Spleen (tissue), 11 donors: ENCODE data around the gene TIMP2. TPM values are rescaled to one million over a fixed set of nuclear protein-coding genes. Genes with fewer than 3 reads are reported as not detected.

ENCODE experiments used
- DNase-seq: peaks from one replicate; pipeline ENCODE4 v3.0.0-alpha.2; 2020
- H3K27ac ChIP-seq, 8 donors: fragments of 200-600 bp; sonication (generic) in 7 of 8; 1 replicate in 4 of 8; 2 replicates in 4 of 8; pipeline versions ENCODE4 v1.5.0 to v1.8.0; 2016 to 2021; ENCODE audit warnings: inconsistent platforms in 4 of 8, mild to moderate bottlenecking in 4 of 8, moderate library complexity in 1 of 8
- H3K27me3 ChIP-seq, 7 donors: fragments of 200-600 bp; sonication (generic) in 6 of 7; replicated peaks in 1 of 7; 1 replicate in 4 of 7; 2 replicates in 3 of 7; pipeline versions ENCODE4 v1.5.0 to v1.8.0; 2016 to 2021; ENCODE audit warnings: inconsistent platforms in 3 of 7, mild to moderate bottlenecking in 1 of 7
- H3K36me3 ChIP-seq, 6 donors: fragments of 200-600 bp; sonication (generic) in 5 of 6; 1 replicate in 4 of 6; 2 replicates in 2 of 6; pipeline versions ENCODE4 v1.5.0 to v1.8.0; 2016 to 2021; ENCODE audit warnings: inconsistent platforms in 2 of 6
- H3K4me1 ChIP-seq, 6 donors: fragments of 200-600 bp; sonication (generic) in 5 of 6; 1 replicate in 3 of 6; 2 replicates in 3 of 6; pipeline versions ENCODE4 v1.5.0 to v1.8.0; 2016 to 2021; ENCODE audit warnings: inconsistent platforms in 3 of 6
- H3K4me3 ChIP-seq, 8 donors: fragments of 200-600 bp; sonication (generic) in 7 of 8; 1 replicate in 4 of 8; 2 replicates in 4 of 8; pipeline versions ENCODE4 v1.5.0 to v1.8.0; 2016 to 2021; ENCODE audit warnings: inconsistent platforms in 4 of 8, mild to moderate bottlenecking in 4 of 8, moderate library complexity in 2 of 8
- H3K9me3 ChIP-seq, 8 donors: fragments of 200-600 bp; sonication (generic) in 7 of 8; 1 replicate in 4 of 8; 2 replicates in 4 of 8; pipeline versions ENCODE4 v1.5.0 to v1.8.0; 2016 to 2021; ENCODE audit warnings: inconsistent platforms in 4 of 8
- POLR2A ChIP-seq, 3 donors: fragments of 450-650 bp; IDR thresholded peaks; one replicate each; pipeline ENCODE4 v1.5.1; 2017; ENCODE audit warnings: antibody characterized with exemption in 3 of 3, mild to moderate bottlenecking in 1 of 3
- POLR2AphosphoS5 ChIP-seq, 3 donors: sonication (generic); formaldehyde crosslinking; IDR thresholded peaks; one replicate each; pipeline ENCODE4 v1.5.1; 2017; ENCODE audit warnings: antibody characterized with exemption in 3 of 3
- WGBS, 5 donors: extraction: QIAGEN DNeasy Blood & Tissue Kit in 3 of 5; methylation state at CpG; one replicate each; pipeline versions ENCODE4 v1.1.5 to v1.1.7; 2013 to 2018; 5-methylcytosine and 5-hydroxymethylcytosine counted together
- intact Hi-C: fragments of 100-400 bp; cut with DNase I; formaldehyde crosslinking; loops from one replicate; pipeline ENCODE4 v1.15.0; 2023; ENCODE audit warnings: low total_unique reads
- polyA plus RNA-seq, 3 donors: library from polyadenylated mRNA; stranded (reverse); fragments of 200-250 nt; gene quantifications; one replicate each; pipeline ENCODE4 v1.2.1, GENCODE V29; 2013
- total RNA-seq, 7 donors: library from RNA; depleted of rRNA in 3 of 7; stranded (reverse); fragments of >200 nt in 3 of 7; fragmentation: NEBNext Ultra II Directional in 4 of 7; extraction: Animal tissue kit (Norgen Biotek cat#: 25700) in 4 of 7; gene quantifications; one replicate each; pipeline versions ENCODE4 v1.1.0 to v1.2.1, GENCODE V29; 2016 to 2021
- TF ChIP-seq, protein P1 (sequence below), 11 experiments: fragments of 200-600 bp in 7 of 11; fragments of 450-650 bp in 4 of 11; sonication (generic) in 4 of 11; IDR thresholded peaks in 8 of 11; conservative IDR thresholded peaks in 3 of 11; 1 replicate in 7 of 11; 2 replicates in 4 of 11; pipeline versions ENCODE4 v1.4.0 to v1.8.0; 2016 to 2021; ENCODE audit warnings: antibody characterized with exemption in 11 of 11, inconsistent platforms in 4 of 11, mild to moderate bottlenecking in 1 of 11
- donor health status: healthy with polysubstance abuse.
- donor health status: DM: no; HTN: no; CAD: no; lungs with moderate emphysema.
- donor health status: DM: no; HTN: no; CAD: no.
- donor health status: Bipolar disorder and iron deficiency.
- donor health status: healthy.
- donor health status: DM: no; HTN: no; CAD: no.
- donor health status: DM: yes; HTN: yes; CAD: no.

Gene TIMP2
- total and polyA plus RNA-seq, 10 donors: 16.3 to 333 (median 181) TPM

DNA sequence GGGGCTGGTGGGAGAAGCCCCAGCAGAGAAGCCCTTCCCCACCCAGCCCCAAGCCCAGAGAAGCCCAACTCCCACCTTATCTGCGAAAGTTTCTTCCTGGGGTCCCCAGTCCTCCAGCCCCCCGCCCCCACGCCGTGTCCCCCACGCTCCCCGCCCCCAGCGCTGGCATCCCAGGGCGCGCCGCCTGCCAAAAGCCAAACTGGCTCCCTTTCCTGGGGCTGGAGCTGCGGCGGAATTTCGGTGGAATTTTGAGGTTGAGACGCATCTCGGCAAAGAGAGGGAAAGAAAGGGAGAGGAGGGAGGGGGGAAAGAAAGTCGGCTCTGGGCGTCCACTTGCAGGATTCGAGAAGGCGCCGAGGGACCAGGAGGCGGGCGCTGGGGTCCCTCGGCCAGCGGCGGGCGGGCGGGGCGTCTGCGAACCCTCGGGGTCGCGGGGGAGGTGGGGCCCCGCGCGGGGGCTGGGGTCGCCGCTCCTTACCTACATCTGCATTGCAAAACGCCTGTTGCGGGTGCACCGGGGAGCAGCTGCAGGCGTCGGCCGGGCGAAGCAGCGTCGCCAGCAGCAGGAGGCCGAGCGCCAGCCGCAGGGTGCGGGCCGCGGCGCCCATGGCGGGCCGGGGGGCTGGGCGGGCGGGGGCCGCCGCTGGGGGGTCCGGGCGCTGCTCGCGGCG, 571 bp downstream of the TIMP2 start:
- intact Hi-C loops: loop anchor here (10.0 kb wide), 1 partner anchor 50 kb away; no protein-coding TSS in a partner anchor
- Histone ChIP-seq H3K27me3 (peaks cover 0 to 27% (median 3%) of the 10 kb centered on the region in 7 donors), H3K4me3 (peak overlapping the region; percentile 56 to 86 (median 70)), H3K9me3 (no peaks in the 10 kb centered on the region), H3K4me1 (peaks cover 21 to 69% (median 57%) of the 10 kb centered on the region in 6 donors), H3K36me3 (peaks cover 0 to 11% (median 0%) of the 10 kb centered on the region in 6 donors), H3K27ac (peak overlapping the region; percentile 53 to 97 (median 95))
- 1 to 2% (median 1%) methylated on average over 33 to 64 of the region's 64 CpGs for WGBS, 5 donors
- no peak for TF ChIP-seq POLR2A (IDR thresholded peaks at IDR 0.05)
- TF ChIP-seq POLR2AphosphoS5 (IDR thresholded peaks at IDR 0.05): no peak
- TF ChIP-seq, protein P1, sequence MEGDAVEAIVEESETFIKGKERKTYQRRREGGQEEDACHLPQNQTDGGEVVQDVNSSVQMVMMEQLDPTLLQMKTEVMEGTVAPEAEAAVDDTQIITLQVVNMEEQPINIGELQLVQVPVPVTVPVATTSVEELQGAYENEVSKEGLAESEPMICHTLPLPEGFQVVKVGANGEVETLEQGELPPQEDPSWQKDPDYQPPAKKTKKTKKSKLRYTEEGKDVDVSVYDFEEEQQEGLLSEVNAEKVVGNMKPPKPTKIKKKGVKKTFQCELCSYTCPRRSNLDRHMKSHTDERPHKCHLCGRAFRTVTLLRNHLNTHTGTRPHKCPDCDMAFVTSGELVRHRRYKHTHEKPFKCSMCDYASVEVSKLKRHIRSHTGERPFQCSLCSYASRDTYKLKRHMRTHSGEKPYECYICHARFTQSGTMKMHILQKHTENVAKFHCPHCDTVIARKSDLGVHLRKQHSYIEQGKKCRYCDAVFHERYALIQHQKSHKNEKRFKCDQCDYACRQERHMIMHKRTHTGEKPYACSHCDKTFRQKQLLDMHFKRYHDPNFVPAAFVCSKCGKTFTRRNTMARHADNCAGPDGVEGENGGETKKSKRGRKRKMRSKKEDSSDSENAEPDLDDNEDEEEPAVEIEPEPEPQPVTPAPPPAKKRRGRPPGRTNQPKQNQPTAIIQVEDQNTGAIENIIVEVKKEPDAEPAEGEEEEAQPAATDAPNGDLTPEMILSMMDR (IDR thresholded peaks at IDR 0.05 in 8 of 11, conservative IDR thresholded peaks at IDR 0.05 in 3 of 11): no peak
- DNase-seq: peak; percentile 85

DNA sequence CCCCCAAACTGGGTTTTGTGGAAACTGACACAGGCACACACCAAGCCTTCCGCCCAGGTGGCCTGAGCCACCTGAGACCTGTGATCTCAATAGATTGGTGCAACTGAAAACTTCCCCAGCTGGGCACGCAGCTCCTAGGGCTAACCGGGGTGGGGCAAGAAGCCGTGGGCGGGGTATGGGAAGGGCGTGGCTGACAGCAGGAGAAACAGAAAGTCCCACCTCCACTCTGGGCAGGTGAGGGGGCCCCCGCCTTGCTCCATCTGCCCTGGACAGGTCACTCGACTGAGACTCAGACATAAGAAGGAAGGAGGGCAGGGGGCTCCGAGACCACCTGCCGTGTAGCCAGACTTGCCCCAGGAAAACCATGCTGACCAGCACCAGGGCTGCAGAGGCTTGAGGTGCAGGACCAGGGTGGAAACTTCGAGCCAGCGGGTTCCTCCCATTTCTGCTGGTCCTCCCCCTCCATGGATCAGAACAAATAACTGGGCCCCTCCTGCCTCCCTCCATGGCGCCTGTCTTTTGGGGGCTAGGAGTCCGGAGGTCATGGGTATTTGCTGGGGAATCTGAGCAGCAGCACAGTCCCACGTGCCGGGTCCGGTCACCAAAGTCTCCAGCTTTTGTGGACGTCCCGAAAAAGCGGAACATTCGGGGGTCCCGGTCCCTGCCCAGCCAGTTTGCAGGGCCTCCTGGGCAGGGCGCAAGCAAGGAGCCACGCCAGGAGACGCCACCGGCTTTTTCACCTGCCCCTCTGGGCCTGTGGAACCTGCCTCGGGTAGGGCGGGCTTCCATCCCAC, 1.3 kb downstream of the TIMP2 start:
- H3K36me3 ChIP-seq: peaks cover 0 to 11% (median 0%) of the 10 kb centered on the region in 6 donors
- H3K4me3 ChIP-seq: peak overlapping the region; percentile 56 to 86 (median 70)
- WGBS, 5 donors: 1 to 5% (median 2%) methylated on average over 16 to 28 of the region's 28 CpGs
- TF ChIP-seq POLR2AphosphoS5 (IDR thresholded peaks at IDR 0.05) (peak; percentile 43 to 61 (median 56)), POLR2A (IDR thresholded peaks at IDR 0.05) (no peak)
- peak; percentile 96 for DNase-seq
- intact Hi-C loops: loop anchor here (10.0 kb wide), 1 partner anchor 49 kb away; no protein-coding TSS in a partner anchor
- H3K27ac ChIP-seq: peak overlapping the region; percentile 53 to 97 (median 95)
- H3K27me3 ChIP-seq: peaks cover 0 to 27% (median 3%) of the 10 kb centered on the region in 7 donors
- no peaks in the 10 kb centered on the region for H3K9me3 ChIP-seq
- peaks cover 21 to 72% (median 63%) of the 10 kb centered on the region in 6 donors for H3K4me1 ChIP-seq

DNA sequence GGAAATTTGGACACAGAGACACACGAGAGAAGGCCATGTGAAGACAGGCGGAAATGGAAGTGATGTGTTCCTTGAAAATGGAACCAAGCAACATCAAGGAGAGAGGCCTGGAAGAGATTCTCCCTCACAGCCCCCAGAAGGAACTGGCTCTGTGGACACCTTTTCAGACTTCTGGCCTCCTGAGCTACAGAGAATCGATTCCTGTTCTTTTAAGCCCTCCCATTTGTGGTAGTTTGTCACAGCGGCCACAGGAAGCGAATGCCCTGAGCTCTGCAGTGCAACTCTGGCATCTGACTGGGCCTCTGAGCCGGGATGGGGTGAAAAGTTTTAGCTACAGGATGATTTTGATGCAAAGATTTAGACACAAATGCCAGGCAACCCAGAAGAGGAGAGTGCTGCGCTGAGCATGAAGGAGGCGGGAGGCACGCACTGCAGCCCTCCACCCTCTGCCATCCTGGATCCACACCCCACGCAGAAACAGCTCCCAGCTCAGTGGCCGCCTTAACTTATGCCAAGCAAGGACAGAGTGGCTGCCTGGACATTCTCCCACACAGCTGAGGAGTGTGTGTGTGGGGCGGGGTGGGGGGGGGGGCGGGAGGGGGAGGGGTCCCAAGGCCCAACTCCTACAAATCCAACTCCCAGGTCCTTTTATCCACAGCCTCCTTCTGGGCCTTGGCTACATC, 2.2 kb downstream of the TIMP2 start:
- H3K4me3 ChIP-seq: peak overlapping the region in 6 of 8 donors; percentile 60 to 86 (median 75)
- peaks cover 0 to 27% (median 3%) of the 10 kb centered on the region in 7 donors for H3K27me3 ChIP-seq
- H3K27ac ChIP-seq: peak overlapping the region in 7 of 8 donors; percentile 93 to 97 (median 96)
- H3K4me1 ChIP-seq: peaks cover 24 to 81% (median 71%) of the 10 kb centered on the region in 6 donors
- 24 to 51% (median 28%) methylated on average over 6 to 13 of the region's 13 CpGs for WGBS, 5 donors
- no peak for DNase-seq
- intact Hi-C loops: loop anchor here (10.0 kb wide), 1 partner anchor 48 kb away; no protein-coding TSS in a partner anchor
- peaks cover 0 to 11% (median 0%) of the 10 kb centered on the region in 6 donors for H3K36me3 ChIP-seq
- no peaks in the 10 kb centered on the region for H3K9me3 ChIP-seq
- TF ChIP-seq, protein P1 (IDR thresholded peaks at IDR 0.05 in 8 of 11, conservative IDR thresholded peaks at IDR 0.05 in 3 of 11): no peak
- TF ChIP-seq POLR2AphosphoS5 (IDR thresholded peaks at IDR 0.05) (no peak), POLR2A (IDR thresholded peaks at IDR 0.05) (no peak)

DNA sequence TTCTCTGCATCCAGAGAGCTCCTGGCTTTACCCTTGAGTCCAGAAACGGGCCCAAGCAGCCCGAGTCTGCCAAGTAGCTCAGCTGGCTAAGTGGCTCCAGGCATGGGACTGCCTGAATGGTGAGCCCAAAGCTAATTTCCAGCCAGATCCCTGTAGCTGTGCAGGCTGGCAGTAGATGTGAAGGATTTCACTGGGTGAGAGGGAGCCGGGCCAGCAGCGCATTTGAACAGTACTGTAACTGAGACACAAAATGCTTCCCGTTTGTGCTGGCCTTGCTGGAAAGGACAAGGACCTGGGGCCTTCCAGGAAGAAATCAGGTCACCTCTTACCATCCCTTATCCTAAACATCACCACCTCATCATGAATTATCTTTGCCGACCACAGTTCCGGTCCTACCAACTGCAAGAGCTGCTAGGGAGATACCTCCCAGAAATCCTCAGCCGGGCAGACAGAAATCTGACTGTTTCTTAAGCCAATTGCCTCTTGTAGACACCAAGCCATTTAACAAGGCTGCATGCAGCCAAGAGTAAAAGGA, 3.7 kb downstream of the TIMP2 start:
- Histone ChIP-seq H3K27me3 (peaks cover 0 to 28% (median 3%) of the 10 kb centered on the region in 7 donors), H3K36me3 (peaks cover 0 to 11% (median 0%) of the 10 kb centered on the region in 6 donors), H3K9me3 (no peaks in the 10 kb centered on the region), H3K4me3 (peak overlapping the region in 1 of 8 donors; percentile 86), H3K4me1 (peaks cover 24 to 94% (median 81%) of the 10 kb centered on the region in 6 donors), H3K27ac (peak overlapping the region in 6 of 8 donors; percentile 47 to 97 (median 95))
- intact Hi-C loops: loop anchor here (10.0 kb wide), 1 partner anchor 47 kb away; no protein-coding TSS in a partner anchor
- TF ChIP-seq POLR2A (IDR thresholded peaks at IDR 0.05) (no peak), POLR2AphosphoS5 (IDR thresholded peaks at IDR 0.05) (no peak)
- TF ChIP-seq, protein P1 (IDR thresholded peaks at IDR 0.05 in 8 of 11, conservative IDR thresholded peaks at IDR 0.05 in 3 of 11): no peak
- 52 to 83% (median 69%) methylated on average over 7 to 8 of the region's 8 CpGs for WGBS, 5 donors
- no peak for DNase-seq
